NCI-H2227 (cell line): ENCODE data around the gene MCTP1.

Source experiments
- DNase-seq: peaks from one replicate; lab custom pipeline; 2025; ENCODE audit not compliant: unreplicated experiment; lab: John Stamatoyannopoulos, UW

Gene MCTP1

DNA sequence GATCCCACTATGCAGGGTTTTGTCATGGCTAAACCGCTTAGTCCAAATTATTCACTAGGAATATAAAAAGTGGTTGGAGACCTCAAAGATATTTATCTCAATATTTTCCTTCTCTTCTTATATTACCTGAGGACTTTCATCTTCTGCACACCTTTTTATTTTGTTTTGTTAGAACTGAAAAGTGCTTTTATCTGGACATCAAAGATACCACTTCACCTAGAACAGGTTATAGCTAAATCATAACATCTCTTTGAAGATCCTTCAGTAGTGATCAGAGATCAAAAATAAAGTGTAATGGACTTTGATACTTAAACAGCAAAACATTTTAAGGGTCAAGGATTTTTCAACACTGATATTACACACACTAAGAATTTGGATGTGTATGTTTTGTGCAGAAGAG is 160.2 kb downstream of the MCTP1 start:
- no peak for DNase-seq

DNA sequence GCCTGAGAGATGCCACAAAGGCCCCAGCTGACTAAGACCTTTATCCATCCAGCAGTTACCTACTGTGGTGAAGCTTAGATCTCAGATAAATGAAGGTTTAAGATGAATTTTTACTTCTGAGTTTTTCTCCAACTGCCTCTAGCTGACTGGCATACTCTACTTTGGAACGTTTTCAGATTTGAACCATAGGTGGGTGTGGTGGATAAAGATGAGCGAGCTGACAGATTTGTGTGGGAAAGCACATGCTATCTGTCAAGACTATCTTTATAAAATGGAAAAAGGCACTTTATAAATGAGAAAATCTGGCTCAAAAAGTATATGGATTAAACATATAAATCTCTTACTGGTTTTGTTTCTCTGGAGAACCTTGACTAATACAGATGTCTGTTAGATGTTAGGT is 160.8 kb downstream of the MCTP1 start:
- no peak for DNase-seq

DNA sequence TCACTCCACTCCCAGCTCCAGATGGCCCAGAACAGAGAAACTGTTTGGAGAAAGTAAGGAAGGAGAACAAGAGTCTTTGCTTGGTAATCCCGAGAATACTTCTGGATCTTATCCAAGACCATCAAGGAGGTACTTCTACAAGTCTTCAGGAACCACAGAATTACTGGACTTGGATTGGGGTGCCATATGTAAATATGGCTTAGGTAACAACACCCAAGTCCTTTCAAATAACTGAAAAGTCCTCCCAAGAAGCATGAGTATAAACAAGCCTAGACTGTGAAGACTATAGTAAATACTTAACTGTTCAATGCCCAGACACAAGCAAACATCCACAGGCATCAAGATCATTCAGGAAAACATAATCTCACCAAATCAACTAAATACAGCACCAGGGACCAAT is 170.0 kb downstream of the MCTP1 start:
- DNase-seq = no peak

DNA sequence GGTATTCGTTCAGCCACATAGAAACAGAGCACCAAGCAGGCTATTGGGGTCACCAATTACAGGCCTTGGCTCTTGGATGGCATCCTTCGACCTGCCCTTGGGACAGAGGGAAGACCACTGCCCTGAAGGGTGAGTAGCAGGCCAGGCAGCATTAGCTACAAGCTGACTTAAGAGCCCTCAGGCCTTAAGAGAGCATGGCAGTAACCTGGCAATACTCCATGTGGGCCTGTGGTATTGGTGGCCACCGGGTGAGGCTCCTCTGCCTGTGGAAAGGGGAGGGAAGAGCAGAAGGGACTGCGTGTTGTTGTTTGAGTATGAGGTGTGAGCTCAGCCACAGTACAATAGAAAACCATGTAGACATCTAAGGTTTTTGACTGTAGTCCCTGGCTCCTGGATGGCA is 170.6 kb downstream of the MCTP1 start:
- DNase-seq = no peak

DNA sequence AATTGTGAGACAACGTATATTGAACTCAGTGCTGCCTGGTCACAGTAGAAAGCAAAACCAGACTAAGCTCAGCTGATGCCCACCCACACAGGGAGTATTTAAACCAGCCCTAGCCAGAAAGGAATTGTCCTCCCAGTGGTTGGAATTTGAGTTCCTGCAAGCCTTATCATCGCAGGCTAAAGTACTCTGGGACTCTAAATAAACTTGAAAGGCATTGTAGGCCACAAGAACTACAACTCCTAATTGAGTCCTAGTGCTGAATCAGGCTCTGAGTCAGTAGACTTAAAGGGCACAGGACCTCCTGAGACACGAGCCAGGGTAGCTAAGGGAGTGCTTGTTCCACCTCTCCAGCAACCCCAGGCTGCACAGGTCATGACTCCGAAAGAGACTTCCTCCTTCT is 171.4 kb downstream of the MCTP1 start:
- DNase-seq = no peak

DNA sequence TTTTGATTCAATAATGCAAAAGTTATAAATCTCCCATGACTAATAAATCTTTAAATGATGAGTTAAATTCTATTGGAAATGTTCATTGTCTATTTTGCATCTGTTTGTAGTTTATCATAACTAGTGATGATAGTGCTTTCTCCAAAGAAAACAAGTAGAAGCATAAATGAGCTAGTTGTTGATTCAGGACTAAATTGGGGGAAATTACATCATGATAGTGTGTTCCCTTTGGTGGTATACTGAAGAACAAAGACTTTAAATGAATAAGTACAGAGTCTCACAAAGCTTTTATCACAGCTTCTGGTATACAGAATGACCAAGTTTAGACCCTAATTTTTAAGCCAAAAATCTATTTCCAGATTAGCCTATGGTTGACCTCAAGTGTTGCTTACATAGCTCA is 173.8 kb downstream of the MCTP1 start:
- DNase-seq = no peak

DNA sequence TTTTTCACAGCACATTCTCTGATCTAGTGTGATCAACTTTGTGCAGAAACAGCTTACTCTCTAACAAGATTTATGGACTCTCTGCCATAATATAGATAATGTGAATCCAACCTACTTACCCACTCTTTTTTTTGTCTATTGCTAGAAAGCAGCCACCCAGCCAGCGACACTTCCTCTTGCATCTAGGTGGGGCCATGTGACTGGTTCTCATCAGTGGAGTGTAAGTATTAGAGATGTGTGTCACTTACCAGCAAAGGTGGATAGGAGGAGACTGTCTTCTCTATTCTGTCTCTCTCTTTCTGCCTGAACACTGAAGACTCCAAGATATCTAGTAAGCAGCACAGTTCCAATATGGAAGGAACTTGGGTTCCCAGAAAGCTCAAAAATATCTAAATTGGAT is 174.8 kb downstream of the MCTP1 start:
- no peak for DNase-seq

DNA sequence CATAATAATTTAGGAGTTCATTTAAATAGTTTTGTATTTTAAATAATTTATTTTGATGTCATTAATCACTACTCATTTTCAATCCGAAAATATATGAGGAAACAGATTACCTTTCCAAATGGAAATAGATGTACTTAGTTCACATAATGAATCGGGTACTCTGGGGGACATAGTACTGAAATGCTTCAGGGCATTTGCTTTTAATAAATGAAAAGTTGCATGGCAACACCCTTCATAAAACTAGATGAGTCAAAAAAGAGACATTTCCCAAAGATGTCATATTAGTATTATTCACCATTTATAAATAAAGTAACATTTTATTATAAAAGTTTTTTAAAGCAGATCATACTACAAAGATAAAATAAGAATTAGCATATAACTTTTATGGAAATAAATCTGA is 177.8 kb downstream of the MCTP1 start:
- DNase-seq = no peak

DNA sequence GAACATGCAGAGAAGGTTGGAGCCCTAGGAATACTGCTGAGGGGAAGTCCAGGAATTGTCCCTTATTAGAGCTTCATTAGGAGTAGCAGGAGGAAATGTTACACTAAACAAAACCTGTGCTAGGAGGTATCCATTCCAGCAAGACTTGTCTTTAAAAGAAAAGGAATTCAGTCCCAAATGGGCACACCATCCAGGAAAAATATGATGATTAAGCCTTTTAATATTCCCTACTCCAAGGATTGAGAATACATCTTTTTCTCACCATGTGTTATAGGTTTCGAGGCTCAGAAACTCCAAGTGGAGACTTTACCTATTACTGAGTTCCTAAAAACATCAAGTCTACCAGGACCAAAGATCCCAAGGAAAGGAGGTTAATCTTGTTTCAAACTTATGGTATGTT is 179.3 kb downstream of the MCTP1 start:
- DNase-seq = no peak

DNA sequence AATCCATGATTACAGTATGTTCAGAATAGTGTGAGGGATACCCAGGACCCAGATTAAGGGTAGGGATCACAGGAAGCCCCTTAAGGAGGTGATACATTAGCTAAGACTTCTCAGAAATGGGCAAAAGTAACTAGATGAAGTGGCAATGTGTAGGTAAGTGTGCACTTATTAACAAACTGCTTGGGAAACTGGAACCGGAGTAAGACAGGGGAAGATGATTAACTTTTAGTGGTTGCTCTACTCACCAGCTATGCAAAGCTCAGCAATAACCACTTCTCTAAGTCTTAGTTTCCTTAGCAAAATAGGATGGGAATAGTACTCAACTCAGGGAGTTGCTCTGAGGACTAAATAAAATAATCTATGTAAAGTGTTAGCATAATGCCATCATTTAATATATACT is 182.2 kb downstream of the MCTP1 start:
- no peak for DNase-seq

DNA sequence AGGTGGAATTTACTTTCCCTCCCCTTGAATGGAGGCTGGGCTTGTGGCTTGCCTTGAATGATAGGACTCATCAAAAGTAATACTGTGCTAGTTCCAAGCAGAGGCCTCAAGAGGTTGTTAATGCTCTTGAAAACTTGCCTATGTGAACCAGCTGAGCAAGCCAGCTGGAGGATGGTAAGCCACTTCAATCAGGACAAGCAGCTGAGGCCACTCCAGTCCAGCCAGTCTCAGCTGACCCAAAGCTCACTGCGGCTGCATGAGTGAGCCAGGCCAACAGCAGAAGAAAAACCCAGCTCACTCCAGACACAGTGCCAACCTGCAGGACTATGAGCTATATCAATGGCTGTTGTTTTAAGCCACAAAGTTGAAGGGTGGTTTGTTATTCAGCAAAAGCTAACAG is 182.8 kb downstream of the MCTP1 start:
- DNase-seq = peak; percentile 33

DNA sequence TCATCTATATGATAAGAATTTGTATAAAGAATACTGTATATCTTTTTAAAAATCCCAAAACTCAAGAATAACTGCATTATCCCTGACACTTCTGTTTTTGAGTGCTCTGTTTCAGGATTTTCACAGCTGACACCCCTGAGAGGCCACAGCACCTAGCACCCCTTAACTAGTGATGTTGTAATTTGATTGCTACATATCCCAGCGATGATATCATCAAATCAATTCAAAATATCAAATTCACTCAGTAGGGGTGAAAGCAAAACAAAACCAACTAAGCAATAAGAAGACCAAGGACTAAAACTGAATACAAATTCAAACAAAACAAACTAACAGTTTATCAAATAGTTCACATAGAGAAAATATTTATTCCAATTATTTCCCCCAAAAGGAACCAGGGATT is 184.3 kb downstream of the MCTP1 start:
- no peak for DNase-seq

DNA sequence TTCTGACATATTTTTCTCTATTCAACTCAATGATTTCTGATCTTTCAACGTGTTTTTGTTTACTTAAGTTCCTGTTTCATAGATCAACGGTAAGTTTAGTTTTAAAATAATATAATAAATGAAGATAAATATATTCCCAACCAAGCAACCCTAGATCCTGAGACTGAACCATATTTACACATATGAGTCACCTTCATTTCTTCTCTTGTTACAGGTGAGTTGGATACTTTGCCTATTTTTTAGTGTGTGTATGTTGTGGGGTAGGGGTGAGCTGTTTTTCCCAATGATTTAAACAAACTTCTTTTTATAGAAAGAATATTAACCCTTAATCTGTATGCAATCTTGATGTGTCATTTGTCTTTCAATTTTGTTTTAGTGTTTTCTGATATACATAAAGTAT is 186.9 kb downstream of the MCTP1 start:
- no peak for DNase-seq

DNA sequence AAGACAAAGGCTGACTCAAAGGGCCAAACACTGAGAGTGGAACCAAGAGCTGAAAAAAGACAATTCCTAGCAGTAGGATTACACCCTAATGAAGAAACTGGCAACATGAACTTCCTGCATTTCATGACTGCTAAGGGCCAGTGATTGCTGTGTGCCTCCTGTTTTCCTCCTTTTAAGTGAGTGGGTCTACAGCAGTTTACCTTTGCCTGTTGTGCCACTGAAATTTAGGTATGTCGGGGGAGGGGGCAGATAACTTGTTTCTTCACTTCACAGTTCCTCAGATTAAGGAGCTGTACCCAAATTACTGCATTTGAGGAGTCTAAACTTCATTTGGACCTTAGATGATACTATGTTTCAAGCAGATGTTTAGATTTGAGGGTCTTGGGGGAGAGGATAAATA is 191.7 kb downstream of the MCTP1 start:
- DNase-seq = no peak

DNA sequence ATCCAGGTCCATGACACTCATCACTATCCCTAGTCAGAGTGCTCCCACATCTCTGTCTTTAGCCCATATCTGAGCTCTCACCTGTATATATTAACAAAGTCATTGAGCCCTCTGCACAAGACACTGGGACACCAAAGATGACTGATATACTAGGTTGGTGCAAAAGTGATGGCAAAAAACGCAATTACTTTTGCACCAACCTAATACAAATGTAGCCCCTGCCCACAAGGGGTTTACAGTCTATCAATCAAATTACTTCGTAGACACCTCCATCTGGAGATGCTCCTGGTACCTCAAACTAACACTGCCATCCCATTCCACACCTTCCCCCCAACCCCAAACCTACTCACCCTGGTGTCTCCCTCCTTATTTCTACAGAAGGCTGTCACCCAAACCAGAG is 194.1 kb downstream of the MCTP1 start:
- no peak for DNase-seq

DNA sequence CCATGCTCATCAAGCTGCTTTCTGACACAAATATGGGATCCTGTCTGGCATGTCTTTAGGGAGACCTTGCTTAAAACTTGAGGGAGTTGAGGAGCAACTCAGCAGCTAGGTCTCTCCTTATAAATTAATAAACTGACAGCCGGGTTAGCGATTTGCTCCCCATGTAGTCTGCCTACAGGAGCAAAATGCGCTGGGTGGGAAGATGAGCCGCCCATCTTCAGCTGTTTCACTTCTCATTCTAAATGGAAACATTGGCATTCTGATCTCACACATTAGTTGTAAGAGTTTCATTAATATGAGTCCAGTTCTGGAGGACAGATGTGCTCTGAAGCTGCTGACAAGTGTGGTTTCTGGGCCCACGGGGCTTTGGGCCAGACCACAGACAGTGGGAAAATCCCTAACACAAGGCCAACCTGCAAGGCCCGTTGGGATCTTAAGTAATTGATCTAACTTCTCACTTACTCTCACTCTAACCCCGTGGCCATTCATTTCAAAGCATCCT is 197.0 kb downstream of the MCTP1 start:
- no peak for DNase-seq

DNA sequence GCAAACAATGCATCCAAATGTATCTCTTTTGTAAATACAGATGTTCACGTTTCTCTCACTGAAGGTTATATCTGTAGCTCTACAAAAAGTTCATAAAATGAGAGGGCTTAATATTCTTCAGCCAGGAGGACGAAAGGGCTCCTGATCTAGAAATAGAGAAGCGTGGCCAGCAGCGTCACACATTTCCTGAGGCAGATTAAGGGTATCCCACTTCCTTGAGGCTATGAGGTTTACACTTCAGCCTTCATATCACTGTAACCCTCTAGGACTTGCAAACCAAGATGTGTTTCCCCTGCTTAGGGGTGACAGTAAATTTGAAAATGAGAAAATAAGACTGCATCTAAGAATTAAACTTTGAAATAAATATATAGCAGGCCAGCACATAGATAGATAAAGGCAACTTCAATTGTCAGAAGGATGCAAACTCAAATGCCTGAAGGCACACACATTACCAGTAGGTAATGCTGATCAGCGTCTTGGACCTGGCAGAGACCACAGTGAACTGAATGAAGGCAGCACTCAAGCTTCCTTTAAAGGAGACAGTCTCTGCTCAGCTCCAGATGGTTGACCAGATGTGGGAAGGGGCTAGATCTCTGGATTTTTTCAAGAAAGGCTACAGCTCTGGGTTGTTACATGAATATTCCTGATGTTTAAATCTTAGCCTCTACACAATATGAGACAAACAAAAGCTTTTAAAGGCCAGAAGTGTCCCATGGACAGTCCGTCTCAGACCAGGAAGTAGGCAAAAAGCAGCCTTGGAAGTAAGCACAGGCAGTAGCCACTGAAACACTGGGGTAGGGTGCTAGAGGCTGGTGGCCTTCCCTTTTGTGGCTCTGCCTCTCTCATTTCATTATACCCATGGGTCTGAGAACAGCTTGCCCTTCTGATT is 197.7 kb downstream of the MCTP1 start:
- DNase-seq = no peak

DNA sequence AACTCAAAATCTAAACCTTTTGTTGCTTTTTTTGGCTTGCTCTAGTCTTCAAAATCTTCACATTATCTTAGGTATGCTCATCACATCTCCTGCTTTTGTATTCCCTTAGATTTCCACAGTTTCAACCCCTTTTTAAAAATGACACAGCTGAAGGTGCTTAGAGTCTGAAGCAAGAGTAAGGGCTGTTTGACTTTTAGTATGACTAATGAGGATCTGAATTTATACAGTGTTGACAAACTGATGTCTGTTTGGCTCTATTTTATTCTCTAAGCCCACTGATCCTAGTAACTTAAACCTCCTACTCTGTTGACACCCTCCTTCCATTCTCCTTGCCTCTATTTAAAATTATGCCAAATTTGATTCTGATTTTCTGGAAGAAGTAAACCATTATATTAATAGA is 200.1 kb downstream of the MCTP1 start:
- DNase-seq = no peak

DNA sequence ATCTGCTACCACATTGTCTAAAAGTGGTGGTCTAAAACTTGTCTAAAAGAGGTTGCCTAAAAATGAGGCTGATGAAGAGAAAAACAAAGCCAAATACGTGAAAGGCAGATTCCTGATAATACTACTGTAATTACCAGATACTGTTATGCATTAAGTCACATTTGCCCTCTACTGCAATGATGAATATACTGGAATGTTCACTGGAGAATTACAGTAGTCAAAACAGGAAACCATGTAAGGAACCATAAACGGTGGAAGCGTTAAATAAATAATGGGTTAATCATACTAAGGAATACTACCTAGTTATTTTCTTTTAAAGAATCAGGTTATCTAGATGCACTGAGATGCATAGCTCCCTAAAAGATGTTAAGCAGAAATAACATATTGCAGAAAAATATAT is 201.3 kb downstream of the MCTP1 start:
- no peak for DNase-seq

DNA sequence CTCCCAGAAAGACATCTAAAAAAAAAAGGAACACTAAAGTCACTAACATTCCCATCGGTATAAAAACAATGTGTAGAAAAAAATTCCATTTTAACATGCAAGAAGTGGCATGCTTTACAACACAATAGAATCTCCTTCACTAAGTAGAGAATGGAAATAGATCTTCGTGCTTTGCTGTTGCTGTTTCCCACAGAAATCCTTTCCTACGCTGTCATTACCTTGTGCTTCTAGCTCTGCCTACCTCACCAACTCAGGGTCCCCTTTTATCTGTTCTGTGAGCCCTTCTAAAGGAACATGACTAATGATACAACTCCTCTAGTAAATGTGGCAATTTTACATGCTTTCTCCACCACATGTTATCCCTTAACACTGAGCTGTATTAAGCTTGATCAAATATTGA is 202.9 kb downstream of the MCTP1 start:
- DNase-seq = no peak

DNA sequence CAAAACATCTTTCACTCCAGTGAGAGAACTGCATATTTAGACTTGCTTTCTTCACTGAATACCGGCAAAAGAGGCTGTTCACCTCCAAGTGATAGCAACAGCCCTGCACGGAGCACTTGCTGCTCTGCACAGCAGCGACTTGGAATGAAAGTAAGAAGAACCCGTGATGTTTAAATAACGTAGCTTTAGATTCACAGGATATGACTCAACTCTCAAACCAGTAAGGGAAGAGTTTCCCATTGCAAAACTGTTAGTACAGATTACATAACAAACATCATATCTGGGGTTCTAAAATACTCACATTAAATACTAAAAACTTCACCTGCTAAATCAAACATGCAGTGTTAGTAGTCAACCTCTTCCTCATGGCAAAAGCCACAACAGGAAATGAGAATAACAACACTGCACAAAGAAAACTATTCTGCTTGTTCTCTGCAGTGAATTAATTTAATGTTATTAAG is 203.4 kb downstream of the MCTP1 start:
- peak; percentile 7 for DNase-seq

DNA sequence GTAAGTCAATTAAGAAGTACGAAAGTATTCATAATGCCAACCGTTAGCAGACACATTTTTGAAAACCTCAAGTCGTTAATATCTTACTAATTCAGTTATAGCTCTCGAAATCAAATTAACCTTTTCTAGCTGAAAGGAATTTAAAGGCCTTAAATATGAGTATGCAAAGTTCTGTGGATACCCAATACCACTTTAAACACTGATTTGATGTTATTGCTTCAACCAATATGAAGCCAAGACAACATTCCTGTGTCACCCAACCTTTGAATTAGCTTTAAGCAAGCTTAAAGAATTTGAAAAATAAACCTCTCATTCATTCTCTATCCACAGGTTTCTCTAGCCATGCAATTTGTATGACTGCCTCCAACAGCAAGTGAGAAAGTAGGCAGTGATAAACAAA is 204.5 kb downstream of the MCTP1 start:
- DNase-seq = no peak

DNA sequence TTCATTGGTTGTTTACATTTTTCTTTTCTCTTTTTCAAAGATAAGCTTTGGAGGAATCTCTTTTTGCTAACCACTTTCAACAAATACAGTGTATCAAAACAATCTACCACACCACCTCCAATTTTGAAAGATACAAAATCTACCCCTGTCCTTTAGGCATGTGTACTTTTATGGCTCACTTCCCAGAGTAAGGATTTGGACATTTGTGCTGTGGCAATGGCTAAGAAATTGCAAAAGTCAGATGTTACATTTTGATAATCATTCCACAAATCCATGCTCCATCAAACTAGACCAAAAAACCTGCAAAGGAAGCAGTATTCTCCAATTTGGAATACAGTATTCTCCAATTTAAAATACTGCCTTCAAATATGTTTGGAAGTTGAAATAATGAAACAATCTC is 204.9 kb downstream of the MCTP1 start:
- no peak for DNase-seq
